ENCODE results near the gene SPATC1L. TPM values are rescaled to one million over a fixed set of nuclear protein-coding genes. Genes with fewer than 3 reads are reported as not detected.

The SPATC1L gene
- total RNA-seq, 2 donors from 2014 or later: 4.4 to 9.6 TPM

DNA sequence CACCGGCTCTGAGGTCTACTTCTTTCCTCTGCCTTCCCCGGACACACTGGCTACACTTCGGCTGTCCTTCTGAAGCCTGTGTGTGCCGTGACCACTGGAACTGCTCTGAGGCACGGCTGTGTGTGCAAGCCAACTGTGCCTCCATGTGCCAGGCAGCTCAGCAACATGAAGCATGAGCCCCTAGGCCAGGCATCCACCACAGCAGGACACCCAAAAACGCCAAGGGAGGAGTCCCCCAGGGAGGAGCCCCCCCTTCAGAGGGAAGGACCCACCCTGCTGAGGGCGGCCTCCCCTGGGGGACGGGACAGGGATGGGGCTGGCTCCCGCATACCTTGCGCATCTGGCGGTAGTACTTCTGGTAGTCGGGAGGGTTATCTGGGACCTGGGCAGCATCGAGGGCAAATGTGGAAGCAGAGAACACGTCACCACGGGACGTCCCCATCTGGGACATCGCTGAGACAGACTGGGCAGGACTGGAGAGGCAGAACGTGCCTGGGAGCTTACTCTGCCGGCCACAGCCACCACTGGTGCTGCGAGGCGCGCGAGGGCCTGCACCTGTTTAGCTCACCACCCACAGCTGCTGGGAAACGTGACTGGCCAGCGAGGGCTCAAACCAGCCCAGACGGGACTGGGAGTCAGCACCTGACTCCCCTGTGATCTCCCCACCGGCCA lies 23.8 kb upstream of the SPATC1L start:
- Histone ChIP-seq H3K4me1 (no peaks in the 10 kb centered on the region), H3K9me3 (no peaks in the 10 kb centered on the region), H3K36me3 (replicated peaks in 1 of 2; ENCODE audit: insufficient read depth in 1 of 2, low read depth in 2 of 2) (peaks cover 0 to 22% of the 10 kb centered on the region in 2 donors), H3K4me3 (no peak overlapping the region), H3K27ac (no peak overlapping the region), H3K27me3 (no peaks in the 10 kb centered on the region)
- ATAC-seq (no peak), DNase-seq (peak in 1 of 4 donors; percentile 4)
- TF ChIP-seq POLR2A (IDR thresholded peaks at IDR 0.05): no peak
- TF ChIP-seq, protein P1, sequence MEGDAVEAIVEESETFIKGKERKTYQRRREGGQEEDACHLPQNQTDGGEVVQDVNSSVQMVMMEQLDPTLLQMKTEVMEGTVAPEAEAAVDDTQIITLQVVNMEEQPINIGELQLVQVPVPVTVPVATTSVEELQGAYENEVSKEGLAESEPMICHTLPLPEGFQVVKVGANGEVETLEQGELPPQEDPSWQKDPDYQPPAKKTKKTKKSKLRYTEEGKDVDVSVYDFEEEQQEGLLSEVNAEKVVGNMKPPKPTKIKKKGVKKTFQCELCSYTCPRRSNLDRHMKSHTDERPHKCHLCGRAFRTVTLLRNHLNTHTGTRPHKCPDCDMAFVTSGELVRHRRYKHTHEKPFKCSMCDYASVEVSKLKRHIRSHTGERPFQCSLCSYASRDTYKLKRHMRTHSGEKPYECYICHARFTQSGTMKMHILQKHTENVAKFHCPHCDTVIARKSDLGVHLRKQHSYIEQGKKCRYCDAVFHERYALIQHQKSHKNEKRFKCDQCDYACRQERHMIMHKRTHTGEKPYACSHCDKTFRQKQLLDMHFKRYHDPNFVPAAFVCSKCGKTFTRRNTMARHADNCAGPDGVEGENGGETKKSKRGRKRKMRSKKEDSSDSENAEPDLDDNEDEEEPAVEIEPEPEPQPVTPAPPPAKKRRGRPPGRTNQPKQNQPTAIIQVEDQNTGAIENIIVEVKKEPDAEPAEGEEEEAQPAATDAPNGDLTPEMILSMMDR (IDR thresholded peaks at IDR 0.05): no peak
- WGBS, 2 donors: 89 to 93% methylated on average over 14 to 22 of the region's 27 CpGs
- intact Hi-C loops (cut with DNase I): no loop called here

DNA sequence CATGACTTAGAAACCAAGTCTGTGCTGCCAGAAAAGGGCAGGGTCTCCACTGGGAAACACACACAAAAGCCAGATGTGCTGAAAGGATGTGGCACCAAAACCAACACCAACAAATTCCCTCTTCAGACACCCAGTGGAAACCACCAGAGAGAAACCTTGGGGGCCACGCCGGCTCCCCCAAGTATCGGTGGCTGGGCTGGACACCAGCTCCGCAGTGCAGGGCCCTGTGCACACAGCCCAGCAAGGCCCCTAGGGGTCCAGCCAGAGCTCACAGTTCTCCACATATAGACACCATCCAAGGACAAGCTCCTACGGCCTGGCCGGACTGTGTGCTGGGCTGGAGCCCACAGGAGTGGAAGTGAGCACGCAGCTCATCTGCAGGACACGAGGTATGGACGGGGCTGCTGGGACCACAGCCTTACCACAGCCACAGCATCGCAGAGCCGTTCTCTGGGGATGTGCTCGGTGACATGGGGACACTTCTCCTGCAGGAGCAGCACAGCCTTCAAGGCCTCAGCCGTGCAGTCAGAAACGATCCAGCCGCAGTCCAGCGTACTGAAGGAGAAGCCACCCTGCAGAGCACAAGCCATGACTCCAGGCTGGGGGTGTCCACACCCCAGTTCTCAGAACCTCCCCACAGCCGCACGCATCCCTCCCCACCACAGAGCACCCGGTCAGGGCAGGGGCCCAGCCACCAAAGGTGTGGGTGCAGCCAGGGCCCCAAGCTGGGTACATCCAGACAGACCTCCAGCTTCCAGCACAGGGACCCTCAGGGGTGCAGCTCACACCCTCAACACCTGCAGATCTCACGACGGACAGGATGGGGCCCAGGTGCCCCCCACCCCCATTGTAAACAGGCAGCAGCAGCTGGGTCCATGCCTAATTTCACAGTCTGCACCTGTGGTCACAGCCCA lies 23.0 kb upstream of the SPATC1L start:
- Histone ChIP-seq H3K36me3 (replicated peaks in 1 of 2; ENCODE audit: insufficient read depth in 1 of 2, low read depth in 2 of 2) (peaks cover 0 to 22% of the 10 kb centered on the region in 2 donors), H3K27ac (no peak overlapping the region), H3K4me3 (no peak overlapping the region), H3K4me1 (no peaks in the 10 kb centered on the region), H3K9me3 (no peaks in the 10 kb centered on the region), H3K27me3 (no peaks in the 10 kb centered on the region)
- 94 to 96% methylated on average over 13 to 21 of the region's 21 CpGs for WGBS, 2 donors
- intact Hi-C loops (cut with DNase I): no loop called here
- DNase-seq (peak in 1 of 4 donors; percentile 3), ATAC-seq (no peak)
- TF ChIP-seq, protein P1 (IDR thresholded peaks at IDR 0.05): no peak
- no peak for TF ChIP-seq POLR2A (IDR thresholded peaks at IDR 0.05)

DNA sequence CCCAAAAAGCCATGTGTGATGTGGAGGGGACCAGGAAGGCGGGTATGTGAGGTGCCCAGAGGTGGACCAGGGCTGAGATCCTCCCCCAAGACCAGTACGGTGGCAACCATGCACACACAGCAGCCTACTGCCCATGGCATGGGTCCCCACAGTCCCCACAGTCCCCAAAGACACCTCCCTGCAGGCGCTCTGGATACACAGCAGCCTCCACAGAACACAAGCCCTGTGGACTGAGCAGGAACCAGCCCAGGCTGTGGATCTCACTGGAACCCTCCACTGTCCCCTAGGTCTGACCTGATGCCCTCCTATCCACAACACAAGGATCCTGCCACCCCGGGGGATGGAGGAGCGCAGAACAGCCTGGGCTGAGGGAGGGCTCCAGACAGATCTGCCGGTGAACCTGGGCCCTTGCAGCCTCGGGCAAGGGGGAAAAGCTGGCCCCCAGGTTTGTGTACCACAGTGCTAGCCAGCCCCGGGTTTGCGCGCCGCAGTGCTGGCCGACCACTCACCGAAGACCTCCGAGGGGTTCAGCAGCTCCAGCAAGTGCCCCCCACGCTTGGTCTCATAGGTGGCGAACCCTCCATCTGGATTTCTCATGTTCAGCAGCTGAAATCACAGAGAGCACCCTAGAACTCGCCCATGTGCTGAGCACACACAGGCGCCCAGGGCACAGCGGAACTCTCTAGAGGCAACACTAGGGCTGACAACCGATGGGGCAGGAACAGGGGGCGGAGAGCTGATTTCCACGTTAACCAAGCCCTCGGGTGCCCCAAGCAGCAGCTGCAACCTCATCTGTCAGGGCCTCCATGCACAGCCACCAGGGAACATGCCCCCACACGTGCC lies 22.1 kb upstream of the SPATC1L start:
- 86 to 88% methylated on average over 15 to 24 of the region's 24 CpGs for WGBS, 2 donors
- H3K4me1 ChIP-seq: no peaks in the 10 kb centered on the region
- H3K9me3 ChIP-seq: no peaks in the 10 kb centered on the region
- no peak for DNase-seq
- no peak overlapping the region for H3K27ac ChIP-seq
- no peak for ATAC-seq
- intact Hi-C loops (cut with DNase I): no loop called here
- H3K4me3 ChIP-seq: no peak overlapping the region
- TF ChIP-seq, protein P1 (IDR thresholded peaks at IDR 0.05): no peak
- TF ChIP-seq POLR2A (IDR thresholded peaks at IDR 0.05): no peak
- H3K27me3 ChIP-seq: no peaks in the 10 kb centered on the region
- H3K36me3 ChIP-seq (replicated peaks in 1 of 2; ENCODE audit: insufficient read depth in 1 of 2, low read depth in 2 of 2): peaks cover 0 to 22% of the 10 kb centered on the region in 2 donors

DNA sequence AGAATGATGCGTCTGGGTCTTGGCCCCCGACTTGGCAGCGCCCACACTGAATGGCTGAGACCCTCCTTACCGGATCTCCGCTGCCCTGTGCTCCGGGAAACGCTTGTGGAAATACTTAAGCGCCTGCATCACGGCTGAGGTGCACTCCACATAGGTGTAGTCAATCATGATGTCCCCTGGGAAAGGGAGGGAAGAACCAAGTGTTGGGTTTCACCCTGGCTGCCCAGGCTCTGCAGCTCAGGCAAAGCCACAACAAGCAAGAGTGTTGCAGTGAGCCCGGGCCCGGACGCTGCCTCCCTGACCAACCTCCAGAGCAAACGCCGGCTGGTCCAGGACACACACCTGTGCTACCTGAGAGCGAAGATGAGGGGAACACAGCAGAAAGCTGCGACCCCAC lies 21.5 kb upstream of the SPATC1L start:
- peaks cover 0 to 22% of the 10 kb centered on the region in 2 donors for H3K36me3 ChIP-seq (replicated peaks in 1 of 2; ENCODE audit: insufficient read depth in 1 of 2, low read depth in 2 of 2)

More for the DNA sequence above, 21.5 kb upstream of the SPATC1L start:
- 90 to 100% methylated on average over 6 to 16 of the region's 16 CpGs for WGBS, 2 donors
- Histone ChIP-seq H3K9me3 (no peaks in the 10 kb centered on the region), H3K4me1 (no peaks in the 10 kb centered on the region), H3K27me3 (no peaks in the 10 kb centered on the region), H3K27ac (no peak overlapping the region), H3K4me3 (no peak overlapping the region)
- ATAC-seq (no peak), DNase-seq (no peak)
- intact Hi-C loops (cut with DNase I): no loop called here
- no peak for TF ChIP-seq POLR2A (IDR thresholded peaks at IDR 0.05)
- TF ChIP-seq, protein P1 (IDR thresholded peaks at IDR 0.05): no peak
